HS-5 (cell line): ENCODE data around the gene PHF11.
"Not testable (repeated sequence)": the region's sequence is repeated elsewhere in the genome, so short reads cannot be mapped to it uniquely, and the experiment has no call there.

Experiments
- DNase-seq: peaks from one replicate; pipeline ENCODE4 v3.0.0-alpha.2; 2012; ENCODE audit warnings: low read depth

The PHF11 gene

DNA sequence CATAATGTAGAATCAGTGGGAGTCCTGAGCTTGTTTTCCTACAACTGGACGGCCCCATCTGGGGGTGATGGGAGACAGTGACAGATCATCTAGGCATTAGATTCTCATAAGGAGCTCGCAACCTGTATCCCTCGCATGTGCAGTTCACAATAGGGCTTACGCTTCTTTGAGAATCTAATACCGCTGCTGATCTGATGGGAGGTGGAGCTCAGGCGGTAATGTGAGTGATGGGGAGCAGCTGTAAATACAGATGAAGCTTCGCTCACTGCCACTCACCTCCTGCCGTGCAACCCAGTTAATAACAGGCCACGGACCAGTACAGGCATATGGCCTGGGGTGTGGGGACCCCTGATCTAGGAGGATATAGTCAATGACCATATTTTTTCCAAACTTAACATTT, 50.8 kb downstream of the PHF11 start:
- DNase-seq = no peak

GRCh38 chr13:49549289-49549688, 53.5 kb downstream of the PHF11 start:
- DNase-seq = no peak

- DNase-seq = no peak
Observed at GRCh38 chr13:49550942-49551644, 55.3 kb downstream of the PHF11 start.

DNA sequence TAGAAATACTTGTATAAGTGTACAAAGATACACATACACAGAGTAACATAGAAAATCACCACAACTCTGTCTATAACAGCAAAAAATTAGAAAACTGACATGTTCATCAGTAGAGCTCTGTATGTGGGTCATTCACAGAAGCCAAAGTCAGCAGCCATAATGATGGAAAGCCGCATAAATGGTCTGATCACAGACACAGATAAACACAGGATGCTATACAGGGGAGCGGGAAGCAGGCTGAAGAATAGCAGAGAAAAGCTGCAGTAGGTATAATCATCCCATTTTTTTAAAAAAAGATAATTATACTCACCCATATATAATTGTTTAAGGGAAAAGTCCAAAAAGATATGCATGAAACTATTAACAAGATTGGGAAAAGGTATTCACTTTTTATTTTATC, 58.1 kb downstream of the PHF11 start:
- DNase-seq = no peak

- no peak for DNase-seq
Observed at GRCh38 chr13:49554387-49554786, 58.6 kb downstream of the PHF11 start.

GRCh38 chr13:49559006-49559405, 63.3 kb downstream of the PHF11 start:
- DNase-seq = no peak

DNA sequence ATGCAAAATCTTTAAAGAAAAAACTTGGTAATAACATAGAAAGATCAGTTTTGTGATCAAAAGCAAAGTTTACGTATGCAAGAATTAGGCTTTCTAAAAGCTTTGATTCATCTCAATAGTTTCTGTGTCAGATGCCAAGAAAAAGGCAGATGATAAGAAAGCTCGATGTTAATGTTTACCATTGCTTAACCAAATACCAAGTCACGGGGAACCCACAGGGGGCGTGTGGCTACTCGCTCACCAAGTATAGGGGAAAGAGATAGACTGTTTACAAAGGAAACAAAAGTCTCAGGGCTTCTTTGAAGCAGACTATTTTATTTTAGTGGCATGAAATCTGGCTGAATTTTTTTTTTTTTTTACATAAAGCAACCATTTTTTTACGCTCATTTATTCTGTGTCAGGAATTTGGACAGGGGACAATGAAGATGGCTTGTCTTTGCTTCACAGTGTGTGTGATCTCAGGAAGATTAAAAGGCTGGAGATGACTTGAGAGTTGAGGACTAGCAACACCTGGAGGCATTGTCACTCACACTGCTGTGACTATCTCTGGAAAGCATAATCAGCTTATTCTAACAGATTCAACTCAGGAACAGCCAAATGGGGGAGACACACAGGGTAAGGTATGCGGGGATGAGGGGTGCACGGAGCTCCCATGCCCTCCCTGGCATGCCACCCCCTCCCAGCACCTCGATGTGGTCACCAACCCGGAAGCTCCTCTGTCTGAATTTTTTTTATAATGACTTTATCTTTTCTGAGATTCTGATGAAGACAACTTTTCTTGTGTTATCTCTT, 64.7 kb downstream of the PHF11 start:
- DNase-seq = no peak

DNA sequence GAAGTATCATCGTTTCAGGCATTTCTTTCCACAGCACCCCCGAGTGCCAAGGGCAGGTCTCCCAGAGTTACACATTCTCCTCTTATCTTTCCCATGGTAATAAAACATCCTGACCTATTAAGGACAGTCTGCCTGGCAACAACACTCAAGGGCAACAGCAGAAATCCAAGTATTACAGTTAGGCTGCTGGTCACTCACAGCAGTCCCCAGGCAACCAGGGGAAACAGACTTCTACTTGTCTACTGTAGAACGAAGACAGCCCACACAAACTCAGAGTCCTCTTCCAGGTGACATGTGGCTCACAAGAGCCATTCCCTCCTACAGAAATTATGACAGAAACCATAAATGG, 65.3 kb downstream of the PHF11 start:
- no peak for DNase-seq

GRCh38 chr13:49563516-49563915, 67.8 kb downstream of the PHF11 start:
- no peak for DNase-seq

DNA sequence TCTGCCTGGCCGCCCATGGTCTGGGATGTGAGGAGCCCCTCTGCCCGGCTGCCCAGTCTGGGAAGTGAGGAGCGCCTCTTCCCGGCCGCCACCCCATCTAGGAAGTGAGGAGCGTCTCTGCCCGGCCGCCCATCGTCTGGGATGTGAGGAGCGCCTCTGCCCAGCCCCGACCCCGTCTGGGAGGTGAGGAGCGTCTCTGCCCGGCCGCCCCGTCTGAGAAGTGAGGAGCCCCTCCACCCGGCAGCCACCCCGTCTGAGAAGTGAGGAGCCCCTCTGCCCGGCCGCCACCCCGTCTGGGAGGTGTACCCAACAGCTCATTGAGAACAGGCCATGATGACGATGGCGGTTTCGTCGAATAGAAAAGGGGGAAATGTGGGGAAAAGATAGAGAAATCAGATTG, 69.7 kb downstream of the PHF11 start:
- not testable (repeated sequence) for DNase-seq

DNA sequence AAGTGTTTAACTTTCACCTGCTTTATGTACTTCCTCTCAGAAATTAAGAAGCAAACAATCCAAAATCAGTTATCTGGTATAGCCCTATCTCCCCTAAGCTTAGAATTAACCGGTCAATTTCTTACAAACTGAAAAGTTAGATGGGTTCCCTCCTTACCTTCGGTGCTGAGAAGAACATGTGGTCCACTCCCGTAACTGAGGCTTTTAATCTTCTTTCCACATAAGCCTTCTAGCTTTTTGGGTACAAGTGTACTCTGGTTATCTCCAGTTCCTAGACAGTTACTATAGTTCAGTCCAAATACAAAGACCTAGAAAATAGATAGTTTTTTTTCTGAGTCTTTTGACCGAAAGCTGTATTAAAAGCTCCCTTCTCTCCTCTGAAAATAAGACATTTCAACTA, 70.7 kb downstream of the PHF11 start:
- no peak for DNase-seq

GRCh38 chr13:49567491-49567890, 71.7 kb downstream of the PHF11 start:
- no peak for DNase-seq

- no peak for DNase-seq
Observed at GRCh38 chr13:49569993-49570689, 74.4 kb downstream of the PHF11 start.

DNA sequence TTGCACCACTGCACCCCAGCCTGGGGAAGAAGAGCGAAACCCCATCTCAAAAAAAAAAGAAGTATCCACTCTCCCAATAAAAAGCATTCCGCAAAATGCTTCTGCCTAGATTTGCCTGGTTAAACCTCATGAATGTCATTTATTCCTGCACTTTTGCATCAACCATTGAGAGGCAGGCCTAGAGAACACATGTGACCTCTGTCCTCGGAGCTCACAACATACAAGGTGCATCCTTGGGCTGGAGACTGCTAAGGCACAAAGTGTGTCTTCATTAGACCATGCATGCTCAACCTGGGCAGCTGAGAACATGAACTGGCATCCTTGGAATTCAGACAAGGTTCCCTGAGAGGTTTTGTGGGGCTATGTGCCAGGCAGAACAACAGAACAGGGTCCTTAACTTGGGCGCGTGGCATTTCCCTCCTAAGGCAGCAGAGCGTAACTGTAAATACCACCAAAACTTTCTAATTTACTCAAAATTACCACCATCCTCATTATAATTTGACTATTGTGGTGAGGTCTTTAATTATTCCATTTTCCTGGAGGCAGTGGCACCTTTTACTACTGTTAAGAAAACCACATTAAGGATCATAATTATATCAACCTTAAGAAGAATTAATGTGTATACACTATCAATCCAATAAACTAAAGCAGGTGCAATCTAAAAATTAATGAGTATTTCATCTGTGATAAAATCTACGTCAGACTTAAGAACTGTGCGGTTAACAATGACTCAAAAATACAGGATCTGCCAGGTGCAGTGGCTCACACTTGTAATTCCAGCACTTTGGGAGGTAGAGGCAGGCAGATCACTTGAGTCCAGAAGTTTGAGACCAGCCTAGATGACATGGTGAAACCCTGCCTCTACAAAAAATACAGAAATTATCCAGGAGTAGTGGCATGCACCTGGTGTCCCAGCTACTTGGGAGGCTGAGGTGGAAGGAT, 75.8 kb downstream of the PHF11 start:
- DNase-seq = no peak
